Spleen (tissue), 11 donors: ENCODE measurements around the gene STS. TPM values are rescaled to one million over a fixed set of nuclear protein-coding genes. Genes with fewer than 3 reads are reported as not detected.

Source experiments
- DNase-seq: peaks from one replicate; pipeline ENCODE4 v3.0.0-alpha.2; 2020
- H3K27ac ChIP-seq, 8 donors: fragments of 200-600 bp; sonication (generic) in 7 of 8; 1 replicate in 4 of 8; 2 replicates in 4 of 8; pipeline versions ENCODE4 v1.5.0 to v1.8.0; 2016 to 2021; ENCODE audit warnings: inconsistent platforms in 4 of 8, mild to moderate bottlenecking in 4 of 8, moderate library complexity in 1 of 8
- H3K27me3 ChIP-seq, 7 donors: fragments of 200-600 bp; sonication (generic) in 6 of 7; replicated peaks in 1 of 7; 1 replicate in 4 of 7; 2 replicates in 3 of 7; pipeline versions ENCODE4 v1.5.0 to v1.8.0; 2016 to 2021; ENCODE audit warnings: inconsistent platforms in 3 of 7, mild to moderate bottlenecking in 1 of 7
- H3K36me3 ChIP-seq, 6 donors: fragments of 200-600 bp; sonication (generic) in 5 of 6; 1 replicate in 4 of 6; 2 replicates in 2 of 6; pipeline versions ENCODE4 v1.5.0 to v1.8.0; 2016 to 2021; ENCODE audit warnings: inconsistent platforms in 2 of 6
- H3K4me1 ChIP-seq, 6 donors: fragments of 200-600 bp; sonication (generic) in 5 of 6; 1 replicate in 3 of 6; 2 replicates in 3 of 6; pipeline versions ENCODE4 v1.5.0 to v1.8.0; 2016 to 2021; ENCODE audit warnings: inconsistent platforms in 3 of 6
- H3K4me3 ChIP-seq, 8 donors: fragments of 200-600 bp; sonication (generic) in 7 of 8; 1 replicate in 4 of 8; 2 replicates in 4 of 8; pipeline versions ENCODE4 v1.5.0 to v1.8.0; 2016 to 2021; ENCODE audit warnings: inconsistent platforms in 4 of 8, mild to moderate bottlenecking in 4 of 8, moderate library complexity in 2 of 8
- H3K9me3 ChIP-seq, 8 donors: fragments of 200-600 bp; sonication (generic) in 7 of 8; 1 replicate in 4 of 8; 2 replicates in 4 of 8; pipeline versions ENCODE4 v1.5.0 to v1.8.0; 2016 to 2021; ENCODE audit warnings: inconsistent platforms in 4 of 8
- CTCF ChIP-seq, 11 experiments: fragments of 200-600 bp in 7 of 11; fragments of 450-650 bp in 4 of 11; sonication (generic) in 4 of 11; IDR thresholded peaks in 8 of 11; conservative IDR thresholded peaks in 3 of 11; 1 replicate in 7 of 11; 2 replicates in 4 of 11; pipeline versions ENCODE4 v1.4.0 to v1.8.0; 2016 to 2021; ENCODE audit warnings: antibody characterized with exemption in 11 of 11, inconsistent platforms in 4 of 11, mild to moderate bottlenecking in 1 of 11
- POLR2A ChIP-seq, 3 donors: fragments of 450-650 bp; IDR thresholded peaks; one replicate each; pipeline ENCODE4 v1.5.1; 2017; ENCODE audit warnings: antibody characterized with exemption in 3 of 3, mild to moderate bottlenecking in 1 of 3
- POLR2AphosphoS5 ChIP-seq, 3 donors: sonication (generic); formaldehyde crosslinking; IDR thresholded peaks; one replicate each; pipeline ENCODE4 v1.5.1; 2017; ENCODE audit warnings: antibody characterized with exemption in 3 of 3
- WGBS, 5 donors: extraction: QIAGEN DNeasy Blood & Tissue Kit in 3 of 5; methylation state at CpG; one replicate each; pipeline versions ENCODE4 v1.1.5 to v1.1.7; 2013 to 2018; 5-methylcytosine and 5-hydroxymethylcytosine counted together
- intact Hi-C: fragments of 100-400 bp; cut with DNase I; formaldehyde crosslinking; loops from one replicate; pipeline ENCODE4 v1.15.0; 2023; ENCODE audit warnings: low total_unique reads
- polyA plus RNA-seq, 3 donors: library from polyadenylated mRNA; stranded (reverse); fragments of 200-250 nt; gene quantifications; one replicate each; pipeline ENCODE4 v1.2.1, GENCODE V29; 2013
- total RNA-seq, 7 donors: library from RNA; depleted of rRNA in 3 of 7; stranded (reverse); fragments of >200 nt in 3 of 7; fragmentation: NEBNext Ultra II Directional in 4 of 7; extraction: Animal tissue kit (Norgen Biotek cat#: 25700) in 4 of 7; gene quantifications; one replicate each; pipeline versions ENCODE4 v1.1.0 to v1.2.1, GENCODE V29; 2016 to 2021
- donor health status: healthy with polysubstance abuse.
- donor health status: DM: no; HTN: no; CAD: no; lungs with moderate emphysema.
- donor health status: DM: no; HTN: no; CAD: no.
- donor health status: Bipolar disorder and iron deficiency.
- donor health status: healthy.
- donor health status: DM: no; HTN: no; CAD: no.
- donor health status: DM: yes; HTN: yes; CAD: no.

STS gene
- total and polyA plus RNA-seq, 10 donors = 1.3 to 11.9 (median 7.4) TPM

- H3K9me3 ChIP-seq = no peaks in the 10 kb centered on the region
- H3K36me3 ChIP-seq = no peaks in the 10 kb centered on the region
- peaks cover 0 to 32% (median 24%) of the 10 kb centered on the region in 6 donors for H3K4me1 ChIP-seq
- H3K4me3 ChIP-seq = peak within 1 kb of the TSS; percentile 64 to 97 (median 84)
- peak; percentile 97 for DNase-seq
- H3K27me3 ChIP-seq = no peaks in the 10 kb centered on the region
- peak in 9 of 11 experiments; percentile 22 to 53 (median 37) for TF ChIP-seq CTCF (IDR thresholded peaks at IDR 0.05 in 8 of 11, conservative IDR thresholded peaks at IDR 0.05 in 3 of 11)
- peak; percentile 83 to 89 (median 84) for TF ChIP-seq POLR2AphosphoS5 (IDR thresholded peaks at IDR 0.05)
- TF ChIP-seq POLR2A (IDR thresholded peaks at IDR 0.05) = no peak
- H3K27ac ChIP-seq = peak within 1 kb of the TSS; percentile 81 to 97 (median 91)
- intact Hi-C loops = no loop called here
- WGBS, 5 donors = 0 to 1% (median 0%) methylated on average over 18 to 76 of the region's 76 CpGs
These were observed 704 bp downstream of the STS start, which contains the start of gene PUDP for GRCh38 chrX:7147978-7148854. Gene PUDP, minus strand, starts transcription at chrX:7148153. Its CDS starts 40 bp downstream, at chrX:7148113.

GRCh38 chrX:7149411-7149810 is 1.9 kb downstream of the STS start:
- H3K9me3 ChIP-seq = no peaks in the 10 kb centered on the region
- H3K4me1 ChIP-seq = peaks cover 0 to 32% (median 24%) of the 10 kb centered on the region in 6 donors
- H3K27me3 ChIP-seq = no peaks in the 10 kb centered on the region
- no peak for DNase-seq
- peak overlapping the region in 1 of 8 donors; percentile 96 for H3K4me3 ChIP-seq
- no peak overlapping the region for H3K27ac ChIP-seq
- intact Hi-C loops = no loop called here
- H3K36me3 ChIP-seq = no peaks in the 10 kb centered on the region
- WGBS, 5 donors = 55 to 82% (median 66%) methylated on average over 3 to 5 of the region's 5 CpGs
- TF ChIP-seq CTCF (IDR thresholded peaks at IDR 0.05 in 8 of 11, conservative IDR thresholded peaks at IDR 0.05 in 3 of 11) = no peak
- TF ChIP-seq POLR2A (IDR thresholded peaks at IDR 0.05) = no peak
- TF ChIP-seq POLR2AphosphoS5 (IDR thresholded peaks at IDR 0.05) = no peak

GRCh38 chrX:7153231-7153630 is 5.7 kb downstream of the STS start:
- H3K36me3 ChIP-seq = no peaks in the 10 kb centered on the region
- no peak for DNase-seq
- H3K27ac ChIP-seq = no peak overlapping the region
- no peaks in the 10 kb centered on the region for H3K9me3 ChIP-seq
- no peaks in the 10 kb centered on the region for H3K27me3 ChIP-seq
- no peak overlapping the region for H3K4me3 ChIP-seq
- intact Hi-C loops = no loop called here
- TF ChIP-seq POLR2A (IDR thresholded peaks at IDR 0.05) = no peak
- TF ChIP-seq POLR2AphosphoS5 (IDR thresholded peaks at IDR 0.05) = no peak
- no peak for TF ChIP-seq CTCF (IDR thresholded peaks at IDR 0.05 in 8 of 11, conservative IDR thresholded peaks at IDR 0.05 in 3 of 11)
- peaks cover 0 to 9% (median 4%) of the 10 kb centered on the region in 6 donors for H3K4me1 ChIP-seq
- WGBS, 5 donors = 53 to 67% (median 62%) methylated on average over 2 of the region's 2 CpGs

GRCh38 chrX:7154041-7154597 is 6.6 kb downstream of the STS start:
- no peak for DNase-seq
- Histone ChIP-seq H3K4me3 (no peak overlapping the region), H3K36me3 (no peaks in the 10 kb centered on the region), H3K9me3 (no peaks in the 10 kb centered on the region), H3K4me1 (peaks cover 0 to under 1% (median 0%) of the 10 kb centered on the region in 6 donors), H3K27ac (no peak overlapping the region), H3K27me3 (no peaks in the 10 kb centered on the region)
- WGBS, 5 donors = 78 to 87% (median 83%) methylated on average over 7 of the region's 7 CpGs
- no peak for TF ChIP-seq POLR2A (IDR thresholded peaks at IDR 0.05)
- no peak for TF ChIP-seq POLR2AphosphoS5 (IDR thresholded peaks at IDR 0.05)
- TF ChIP-seq CTCF (IDR thresholded peaks at IDR 0.05 in 8 of 11, conservative IDR thresholded peaks at IDR 0.05 in 3 of 11) = no peak
- intact Hi-C loops = no loop called here
